Measurements from ENCODE around the gene DMRTC2. TPM values are rescaled to one million over a fixed set of nuclear protein-coding genes. Genes with fewer than 3 reads are reported as not detected.

Gene DMRTC2
- total RNA-seq, result not detected in 2 replicates

GRCh38 chr19:41845001-41845050, at the start of gene DMRTC2:
DMRTC2 (plus strand) TSS chr19:41845042; CDS start chr19:41847429, 2,387 bp downstream.
- DNase-seq (ENCODE audit: low read depth in 2 of 2), result no peak

DNA sequence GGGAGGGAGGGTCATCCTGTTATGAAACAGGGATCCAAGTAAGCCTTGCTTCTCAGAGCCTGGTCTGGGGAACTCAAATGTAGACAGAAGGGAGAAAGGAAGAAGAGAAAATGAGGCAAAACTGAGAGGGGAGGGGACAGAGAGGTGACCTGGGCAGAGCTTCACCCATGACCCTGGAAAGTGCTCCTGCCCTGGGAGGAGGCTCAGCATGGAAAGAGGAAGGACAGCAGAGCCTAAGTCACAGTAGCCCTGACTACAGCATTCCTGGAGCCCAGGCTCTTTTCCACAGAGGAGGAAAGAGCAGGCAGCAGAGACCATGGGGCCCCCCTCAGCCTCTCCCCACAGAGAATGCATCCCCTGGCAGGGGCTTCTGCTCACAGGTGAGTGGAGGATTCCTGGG, 48.5 kb upstream of the DMRTC2 start, which contains the start of gene CEACAM3:
TSS of gene CEACAM3 (plus strand) at position 226 of the 400 bp plus-strand sequence. CDS start at position 317, 91 bp downstream.
- DNase-seq (ENCODE audit: low read depth in 2 of 2), result no peak

- no peak for DNase-seq (ENCODE audit: low read depth in 2 of 2)
These were observed 47.9 kb upstream of the DMRTC2 start for GRCh38 chr19:41796901-41797300.

DNA sequence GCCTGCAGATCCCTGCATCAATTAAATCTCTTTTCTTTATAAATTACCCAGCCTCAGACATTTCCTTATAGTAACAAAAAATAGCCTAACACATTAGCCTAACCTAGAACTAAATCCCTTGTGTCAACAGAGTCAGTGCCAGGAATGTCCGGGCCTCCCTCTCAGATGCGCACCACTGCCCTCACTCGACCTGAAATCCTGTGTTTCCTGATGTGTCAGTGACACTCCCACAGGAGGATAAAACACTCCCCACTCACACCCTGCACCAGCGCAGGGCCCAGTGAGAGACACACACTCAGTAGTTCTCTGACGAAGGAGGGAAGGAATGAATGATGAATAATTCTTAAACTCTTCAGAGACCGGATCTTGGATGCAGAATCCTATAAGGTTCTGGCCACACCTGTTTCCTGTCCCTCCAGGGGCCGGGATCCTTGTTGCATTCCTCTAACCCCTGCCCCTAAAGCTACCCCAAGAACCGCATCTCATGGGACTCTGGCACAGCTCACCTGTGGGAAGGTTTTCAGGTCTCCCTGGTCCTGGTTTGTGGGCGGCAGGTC, 45.3 kb upstream of the DMRTC2 start:
- DNase-seq (ENCODE audit: low read depth in 2 of 2), result no peak

DNA sequence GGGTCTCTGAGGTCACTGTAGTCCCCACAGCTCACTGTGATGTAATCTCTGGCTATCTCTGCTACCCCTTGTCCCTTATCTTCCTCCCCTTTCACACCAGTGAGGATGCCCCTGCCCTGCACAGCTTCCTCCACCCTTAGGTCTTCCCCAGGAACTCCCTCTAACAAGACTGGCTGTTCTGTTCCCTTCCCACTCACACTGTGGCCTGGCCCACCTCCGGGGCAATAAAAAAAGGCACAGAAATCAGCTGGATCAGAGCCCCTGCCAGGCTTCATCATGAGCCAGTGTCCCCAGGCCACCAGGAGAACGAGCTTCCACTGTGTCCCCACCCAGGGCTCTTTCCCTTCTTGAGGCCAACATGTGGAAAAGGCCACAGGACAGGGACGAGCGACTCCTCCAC, 43.8 kb upstream of the DMRTC2 start:
- DNase-seq (ENCODE audit: low read depth in 2 of 2), result no peak

DNA sequence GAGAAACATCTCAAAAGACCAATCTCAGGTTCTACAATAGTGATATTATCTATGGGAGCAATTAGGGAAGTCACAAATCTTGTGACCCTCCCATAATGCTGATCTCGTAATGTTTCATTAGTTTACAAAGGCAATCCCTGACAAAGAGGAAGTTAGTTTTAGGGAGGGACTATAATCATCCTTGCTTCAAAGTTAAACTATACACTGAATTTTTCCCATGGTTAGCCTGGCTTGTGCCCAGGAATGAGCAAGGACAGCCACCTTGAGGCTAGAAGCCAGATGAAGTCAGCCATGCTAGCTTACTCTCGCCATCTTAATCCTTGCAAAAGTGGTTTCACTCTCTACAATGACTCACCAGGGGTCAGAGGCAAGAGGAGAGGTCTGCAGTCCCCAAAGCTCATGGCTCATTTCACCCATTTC, 43.0 kb upstream of the DMRTC2 start:
- DNase-seq (ENCODE audit: low read depth in 2 of 2), result no peak

GRCh38 chr19:41802770-41803169, 42.1 kb upstream of the DMRTC2 start:
- no peak for DNase-seq (ENCODE audit: low read depth in 2 of 2)

DNA sequence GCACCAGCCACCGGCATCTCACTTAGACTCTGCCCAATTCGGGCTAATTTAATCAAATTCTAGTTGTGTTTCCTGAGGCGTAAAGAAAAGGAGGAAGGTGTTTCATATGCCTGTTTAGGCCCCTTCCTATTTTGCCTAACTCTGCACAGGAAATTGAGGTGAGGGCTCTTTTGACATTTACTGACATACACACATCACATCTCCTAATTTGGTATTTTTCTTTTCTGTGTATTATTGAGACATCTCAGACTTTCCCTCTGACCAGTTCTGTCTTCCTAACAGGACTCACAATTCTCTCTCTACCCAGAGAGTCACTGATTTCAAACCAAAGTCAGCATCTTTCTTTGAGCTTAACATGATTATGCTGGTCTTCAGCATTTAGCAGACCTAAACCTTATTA, 40.5 kb upstream of the DMRTC2 start:
- no peak for DNase-seq (ENCODE audit: low read depth in 2 of 2)

DNA sequence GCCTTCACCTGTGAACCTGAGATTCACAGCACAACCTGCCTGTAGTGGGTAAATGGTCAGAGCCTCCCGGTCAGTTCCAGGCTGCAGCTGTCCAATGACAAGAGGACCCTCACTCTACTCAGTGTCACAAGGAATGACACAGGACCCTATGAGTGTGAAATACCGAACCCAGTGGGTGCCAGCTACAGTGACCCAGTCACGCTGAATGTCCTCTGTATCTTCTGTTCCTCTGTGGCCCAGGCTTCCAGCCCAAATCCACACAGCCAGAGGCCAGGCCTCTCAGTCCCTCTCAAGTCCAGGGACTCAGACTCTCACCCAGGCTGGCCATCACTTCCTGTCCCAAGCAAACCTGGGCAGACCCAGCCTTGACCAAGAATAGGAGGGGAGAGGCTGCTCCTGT, 37.7 kb upstream of the DMRTC2 start:
- DNase-seq (ENCODE audit: low read depth in 2 of 2), result no peak

DNA sequence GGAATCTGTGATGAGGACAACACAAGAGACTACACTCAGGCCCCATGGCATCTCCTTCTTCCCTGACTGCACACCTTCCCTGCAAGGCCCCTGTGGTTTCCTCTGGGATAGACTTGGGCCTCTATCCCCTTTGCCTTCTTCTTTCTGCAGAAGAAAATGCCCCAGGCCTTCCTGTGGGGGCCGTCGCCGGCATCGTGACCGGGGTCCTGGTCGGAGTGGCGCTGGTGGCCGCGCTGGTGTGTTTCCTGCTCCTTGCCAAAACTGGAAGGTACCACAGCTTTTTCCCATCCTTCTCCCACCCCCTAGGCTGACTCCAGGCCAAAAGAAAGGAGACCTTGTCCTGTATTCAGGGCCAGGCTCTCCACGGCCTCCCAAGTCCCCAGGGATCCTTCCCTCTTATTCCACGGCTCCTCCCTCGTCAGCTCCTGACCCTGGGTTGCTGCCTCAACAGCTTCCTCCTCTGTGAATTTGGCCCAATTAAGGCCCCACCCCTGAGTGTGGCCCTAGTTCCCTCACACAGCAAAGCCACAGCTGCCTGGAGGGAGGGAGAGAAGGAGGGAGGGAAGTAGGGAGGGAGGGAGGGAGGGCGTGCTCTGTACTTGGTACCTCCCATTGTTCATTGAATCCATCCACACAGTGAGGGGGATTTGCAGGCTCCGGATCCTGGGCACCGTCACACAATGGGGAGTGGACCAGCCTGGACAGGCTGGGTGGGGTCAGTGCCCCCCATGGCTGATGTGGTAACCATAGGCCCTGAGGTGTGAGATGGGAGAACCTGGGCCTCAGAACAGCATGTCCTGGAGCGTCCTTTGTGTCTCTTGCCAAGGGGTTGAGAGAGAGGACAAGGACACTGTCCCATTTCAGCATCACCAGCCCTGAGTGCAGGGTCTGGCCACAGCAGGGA, 35.9 kb upstream of the DMRTC2 start:
- DNase-seq (ENCODE audit: low read depth in 2 of 2), result no peak

DNA sequence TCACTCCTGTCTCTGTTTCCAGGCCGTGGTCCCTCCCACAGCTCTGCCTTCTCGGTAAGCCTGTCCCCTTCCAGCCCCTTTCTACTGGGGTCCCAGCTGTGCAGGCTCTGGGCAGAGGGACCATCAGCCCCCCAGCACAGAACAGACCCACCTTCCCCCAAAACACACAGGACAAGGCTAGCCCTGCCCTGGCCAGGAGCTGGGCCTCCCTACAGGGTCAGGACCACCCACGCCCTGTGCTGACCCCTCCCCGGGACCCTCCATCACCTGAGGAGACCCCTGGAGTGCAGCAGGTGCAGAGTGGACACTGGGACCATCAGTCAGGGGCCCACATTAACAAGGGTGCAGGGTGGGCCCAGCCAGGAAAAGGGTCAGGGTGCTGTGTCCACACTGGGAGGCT, 34.5 kb upstream of the DMRTC2 start:
- DNase-seq (ENCODE audit: low read depth in 2 of 2), result no peak

DNA sequence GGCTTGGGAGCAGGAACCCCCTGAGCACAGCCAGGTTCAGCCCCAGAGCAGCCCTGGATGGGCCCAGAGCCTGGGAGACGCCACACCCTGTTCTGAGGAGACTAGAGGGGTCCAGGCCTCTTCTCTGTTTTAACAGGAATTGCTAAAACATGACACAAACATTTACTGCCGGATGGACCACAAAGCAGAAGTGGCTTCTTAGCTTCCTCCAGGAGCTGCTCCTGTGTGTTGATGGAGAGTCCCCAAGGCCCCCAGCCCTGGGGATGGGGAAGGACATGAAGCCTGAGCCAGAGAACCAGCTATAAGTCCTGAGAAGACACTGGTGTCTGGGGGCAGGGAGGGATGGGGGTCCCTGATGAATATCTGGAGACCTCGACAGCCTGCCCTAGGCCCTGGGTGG, 33.8 kb upstream of the DMRTC2 start:
- no peak for DNase-seq (ENCODE audit: low read depth in 2 of 2)

- DNase-seq (ENCODE audit: low read depth in 2 of 2), result no peak
These were observed 32.9 kb upstream of the DMRTC2 start for GRCh38 chr19:41811981-41812380.

- no peak for DNase-seq (ENCODE audit: low read depth in 2 of 2)
These were observed 30.9 kb upstream of the DMRTC2 start for GRCh38 chr19:41813911-41814310.

DNA sequence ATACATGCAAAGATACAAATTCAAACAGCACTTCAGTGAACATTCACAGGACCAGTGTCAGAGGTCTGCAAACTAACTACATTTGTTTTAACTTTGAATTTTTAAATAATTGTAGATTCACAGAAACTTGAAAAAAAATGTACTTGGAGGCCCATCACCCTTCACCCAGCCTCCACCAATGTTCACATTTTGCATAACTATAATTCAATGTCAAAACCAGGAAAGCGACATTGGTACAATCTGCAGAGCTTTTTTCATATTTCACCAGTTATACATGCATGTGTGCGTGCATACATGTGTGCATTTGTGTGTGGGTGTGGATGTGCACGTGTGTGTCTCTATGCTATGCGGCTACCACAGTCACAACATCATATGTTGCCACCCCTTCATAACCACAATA, 29.5 kb upstream of the DMRTC2 start:
- DNase-seq (ENCODE audit: low read depth in 2 of 2), result no peak

- peak in 1 of 2 donors; percentile 1 for DNase-seq (ENCODE audit: low read depth in 2 of 2)
These were observed 28.1 kb upstream of the DMRTC2 start for GRCh38 chr19:41816761-41817160.

DNA sequence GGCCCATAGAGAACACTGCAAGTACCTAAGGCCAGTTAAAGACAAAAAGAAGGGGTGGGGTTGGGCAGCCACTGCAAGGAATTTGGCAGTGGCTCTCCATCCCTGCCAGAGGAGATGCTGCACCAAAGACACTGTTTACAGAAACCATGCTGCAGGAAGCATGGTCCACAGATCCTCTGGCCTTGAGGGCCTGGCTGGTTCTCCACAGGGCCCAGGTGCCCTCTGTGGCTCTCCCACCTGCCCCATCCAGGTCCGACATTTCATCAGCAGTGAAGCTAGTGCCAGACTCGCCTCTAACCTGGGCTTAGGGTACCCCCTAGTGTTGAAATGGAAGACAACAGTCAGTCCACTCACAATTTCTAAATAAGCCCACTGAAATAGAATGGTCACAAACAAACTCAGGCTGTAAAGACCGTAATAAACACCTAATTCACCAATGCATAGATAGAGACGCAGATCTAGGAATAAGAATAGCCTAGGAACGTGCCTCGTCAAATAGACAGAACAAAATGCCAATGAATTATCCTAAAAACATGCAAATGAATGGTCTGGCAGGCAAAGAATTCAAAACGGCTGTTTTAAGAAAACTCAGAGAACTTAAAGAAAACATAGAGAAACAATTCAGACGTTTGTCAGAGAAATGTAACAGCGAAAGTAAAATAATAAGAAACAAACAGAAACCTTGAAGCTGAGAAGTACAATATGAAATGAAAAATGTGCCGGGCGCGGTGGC, 23.7 kb upstream of the DMRTC2 start:
- peak; percentile 35 to 57 for DNase-seq (ENCODE audit: low read depth in 2 of 2)

DNA sequence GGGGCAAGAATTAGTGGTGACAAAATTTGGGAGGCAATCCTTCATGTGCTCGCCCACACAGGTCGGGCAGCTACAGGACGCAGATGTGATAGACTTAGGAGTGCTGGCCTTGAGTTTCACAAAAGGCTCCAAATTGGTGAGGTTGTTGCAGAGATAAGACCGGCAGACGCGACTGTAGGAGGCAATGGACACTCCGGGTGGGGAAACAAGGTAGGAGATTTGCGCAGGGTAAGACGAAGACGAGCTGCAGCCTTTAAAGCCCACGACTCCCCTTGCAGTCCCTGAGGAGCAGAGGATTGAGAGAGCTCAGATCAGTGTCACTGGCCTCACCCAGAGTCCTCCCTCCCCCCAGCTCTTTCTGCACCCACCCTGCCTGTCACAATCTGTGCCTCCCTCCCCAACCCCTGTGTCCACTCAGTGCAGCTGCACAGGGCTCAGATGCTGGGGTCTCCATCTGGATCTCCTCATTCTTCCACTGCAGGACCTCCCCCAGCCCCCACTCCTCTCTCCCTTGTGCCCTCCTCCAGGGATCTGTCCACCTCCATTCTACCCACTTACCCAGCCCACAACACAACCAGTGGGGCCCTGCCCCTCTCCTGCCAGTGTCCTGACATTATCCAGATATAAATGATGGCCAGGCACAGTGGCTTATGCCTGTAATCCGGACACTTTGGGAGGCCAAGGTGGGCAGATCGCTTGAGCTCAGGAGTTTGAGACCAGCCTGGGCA, 6.7 kb upstream of the DMRTC2 start:
- no peak for DNase-seq (ENCODE audit: low read depth in 2 of 2)

DNA sequence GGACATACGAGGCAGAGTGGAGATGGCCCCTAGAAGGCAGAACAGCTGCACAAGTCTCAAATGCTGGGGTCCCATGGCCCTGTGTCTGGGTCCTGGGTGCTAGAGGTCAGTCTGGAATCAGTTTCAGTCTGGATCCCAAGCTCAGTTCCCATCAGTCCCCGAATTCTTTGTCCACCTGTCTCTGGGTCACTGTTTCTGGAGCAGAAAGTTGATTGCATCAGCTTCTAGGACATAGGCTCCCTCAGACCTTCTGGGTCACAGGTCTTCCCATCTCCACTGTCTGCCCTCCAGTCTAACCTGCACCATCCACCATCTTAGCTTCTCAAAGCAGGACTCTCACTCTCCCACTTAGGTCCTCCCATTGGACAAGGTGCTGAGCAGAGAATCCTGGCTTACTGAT, 5.6 kb upstream of the DMRTC2 start:
- DNase-seq (ENCODE audit: low read depth in 2 of 2), result no peak

DNA sequence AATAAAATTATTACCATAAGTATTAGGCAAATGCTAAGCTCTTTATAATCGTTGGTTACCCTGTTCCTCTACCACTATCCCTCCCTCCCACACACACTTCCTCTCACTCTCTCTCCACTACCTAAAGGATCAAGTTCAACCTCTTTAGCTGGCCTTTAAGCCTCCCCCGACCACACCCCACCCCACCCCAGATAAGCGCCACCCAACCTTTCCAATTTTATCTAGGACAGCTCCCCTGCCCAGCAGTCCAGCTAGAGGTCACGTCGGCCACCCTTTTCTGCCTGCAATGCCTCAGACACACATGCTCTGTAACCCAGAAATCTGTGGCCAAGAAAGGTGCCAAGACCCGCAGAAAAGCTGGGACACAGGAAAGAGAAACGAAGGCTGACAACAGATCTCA, 1.5 kb upstream of the DMRTC2 start:
- no peak for DNase-seq (ENCODE audit: low read depth in 2 of 2)

DNA sequence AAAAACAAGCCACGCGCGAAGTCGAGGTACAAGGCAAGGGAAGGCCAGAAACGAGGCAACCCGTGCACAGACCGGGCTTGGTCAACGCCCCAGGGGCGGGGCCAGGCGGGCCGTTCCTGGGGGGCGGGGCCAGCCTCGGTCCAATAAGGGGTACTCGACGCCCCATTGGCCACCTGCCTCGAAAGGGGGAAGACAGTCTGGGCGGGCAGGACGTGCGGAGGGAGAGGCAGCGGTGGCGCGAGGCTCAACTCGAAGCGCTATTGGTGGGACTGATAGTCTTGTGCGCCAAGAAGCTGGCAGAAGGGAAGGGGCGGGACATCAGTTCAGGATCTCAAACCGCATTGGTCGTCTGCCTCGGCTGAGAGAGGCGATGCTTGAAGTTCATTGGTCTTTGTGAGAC, 241 bp upstream of the DMRTC2 start, which contains the start of gene LYPD4:
TSS of gene LYPD4 (minus strand) at position 83 of the 400 bp plus-strand sequence. CDS start 5,398 bp downstream, outside the sequence.
- no peak for DNase-seq (ENCODE audit: low read depth in 2 of 2)

- DNase-seq (ENCODE audit: low read depth in 2 of 2), result no peak
These were observed 279 bp downstream of the DMRTC2 start for GRCh38 chr19:41845051-41845590.

Measured in dermis microvascular lymphatic vessel endothelial cell (primary cell).